T-helper 9 cell (primary cell): ENCODE data around the gene ZSCAN12.

Experiments
- DNase-seq: peaks from one replicate; pipeline ENCODE4 v3.0.0-alpha.2; 2020

ZSCAN12 gene

GRCh38 chr6:28353981-28354676 lies 45.4 kb downstream of the ZSCAN12 start:
- DNase-seq, result no peak

- DNase-seq, result no peak
Observed at GRCh38 chr6:28353356-28353755, 46.2 kb downstream of the ZSCAN12 start.

GRCh38 chr6:28351493-28351925 lies 48.0 kb downstream of the ZSCAN12 start:
- DNase-seq, result no peak

GRCh38 chr6:28351087-28351486 lies 48.5 kb downstream of the ZSCAN12 start:
- no peak for DNase-seq

GRCh38 chr6:28349892-28350737 lies 49.4 kb downstream of the ZSCAN12 start, which contains the start of gene ZKSCAN3:
TSS of gene ZKSCAN3 (plus strand) at chr6:28349947. CDS start at chr6:28359587, 9,640 bp downstream.
- DNase-seq, result peak; percentile 63

DNA sequence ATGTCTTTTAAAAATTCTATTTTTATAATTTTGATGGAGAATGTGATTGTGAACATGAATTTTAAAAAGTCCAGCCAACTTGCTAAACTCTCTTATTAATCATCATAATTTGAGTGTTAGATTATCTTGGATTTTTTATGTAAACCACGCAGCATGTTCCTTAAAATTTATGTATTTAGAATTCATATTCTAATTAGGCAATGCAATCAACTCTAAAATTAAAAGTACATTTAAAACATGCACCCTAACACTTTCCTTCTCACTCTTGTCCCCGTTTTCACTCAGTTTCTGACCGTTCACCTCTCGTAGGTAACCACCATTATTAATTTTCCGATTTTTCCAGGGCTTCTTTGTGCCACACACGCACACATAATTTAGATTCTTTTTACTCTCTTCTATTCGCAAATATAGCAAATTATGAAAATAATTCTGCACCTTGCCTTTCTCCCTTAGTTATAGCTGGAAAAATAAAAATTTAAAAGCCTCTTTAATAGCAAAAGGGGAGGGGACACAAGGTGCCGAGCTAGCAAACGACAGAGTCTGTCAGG lies 50.1 kb downstream of the ZSCAN12 start:
- DNase-seq, result no peak

DNA sequence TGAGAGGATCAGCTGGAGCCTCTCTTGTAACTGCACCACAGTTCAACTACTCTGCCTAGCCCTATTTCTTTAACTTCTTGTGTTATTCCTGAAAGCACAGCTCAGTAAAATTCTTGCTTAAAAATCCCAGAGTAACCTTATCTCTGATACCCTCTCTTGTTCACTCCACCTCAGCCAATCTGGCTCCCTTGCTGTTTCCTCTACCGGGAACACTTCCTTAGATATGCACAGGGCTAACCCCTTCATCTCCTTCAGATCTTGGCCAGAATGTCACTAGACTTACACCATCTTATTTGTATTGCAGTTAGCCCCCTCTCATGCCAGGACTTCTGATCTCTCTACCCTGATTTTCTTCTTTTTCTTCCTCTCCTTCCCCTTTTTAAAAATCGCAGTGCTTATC lies 52.4 kb downstream of the ZSCAN12 start:
- no peak for DNase-seq

DNA sequence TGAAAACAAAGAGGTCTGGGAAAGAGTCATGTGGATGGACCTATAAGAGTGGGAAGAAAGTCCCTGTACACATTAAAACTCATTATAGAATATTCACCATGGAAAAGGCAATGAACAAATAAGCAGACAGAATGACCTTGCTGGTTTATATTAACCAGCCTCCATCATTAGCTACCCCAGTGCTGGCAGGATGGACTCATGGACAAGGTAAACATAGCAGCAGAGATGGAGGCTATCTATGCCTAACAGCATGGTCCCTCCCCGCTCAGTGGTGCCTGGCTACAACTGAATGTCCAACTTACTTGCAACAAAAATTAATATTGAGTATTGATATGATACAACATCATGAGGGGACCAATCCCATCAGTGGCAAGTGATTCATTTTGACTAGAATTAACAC lies 54.3 kb downstream of the ZSCAN12 start:
- DNase-seq, result no peak

DNA sequence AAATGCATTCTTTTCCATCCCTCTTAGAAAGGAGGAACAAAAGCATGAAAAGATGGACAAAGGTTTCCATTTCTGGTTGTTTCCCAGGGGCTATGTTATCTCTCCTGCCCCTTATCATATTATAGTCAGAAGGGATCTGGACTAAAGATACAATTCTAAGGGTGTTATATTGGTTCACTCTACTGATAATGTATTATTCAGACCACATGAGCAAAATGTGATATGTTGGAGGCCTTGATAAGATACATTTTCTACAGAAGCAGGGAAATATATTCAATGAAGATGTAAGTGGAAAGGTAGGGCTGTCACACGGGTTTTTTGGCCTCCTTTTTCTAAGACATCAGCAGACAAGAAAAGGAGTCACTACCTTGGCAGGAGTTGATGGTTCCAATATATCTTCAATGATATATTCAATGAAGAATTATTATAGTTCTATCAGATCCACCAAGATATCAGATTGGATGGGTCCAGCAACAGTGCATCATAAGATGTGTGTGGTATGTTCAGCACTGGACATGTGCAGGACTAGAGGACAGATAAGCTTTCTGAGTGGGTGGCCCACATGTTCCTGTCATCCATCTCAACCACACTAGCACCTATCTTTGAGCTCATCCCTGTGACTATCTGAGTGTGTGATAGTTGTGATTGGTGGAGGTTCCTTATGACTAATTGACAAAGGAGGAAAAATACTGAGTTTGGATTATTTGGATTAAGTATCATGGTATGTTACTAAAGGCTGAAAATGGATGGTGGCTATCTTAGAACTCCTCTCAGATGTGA lies 55.5 kb downstream of the ZSCAN12 start:
- no peak for DNase-seq

DNA sequence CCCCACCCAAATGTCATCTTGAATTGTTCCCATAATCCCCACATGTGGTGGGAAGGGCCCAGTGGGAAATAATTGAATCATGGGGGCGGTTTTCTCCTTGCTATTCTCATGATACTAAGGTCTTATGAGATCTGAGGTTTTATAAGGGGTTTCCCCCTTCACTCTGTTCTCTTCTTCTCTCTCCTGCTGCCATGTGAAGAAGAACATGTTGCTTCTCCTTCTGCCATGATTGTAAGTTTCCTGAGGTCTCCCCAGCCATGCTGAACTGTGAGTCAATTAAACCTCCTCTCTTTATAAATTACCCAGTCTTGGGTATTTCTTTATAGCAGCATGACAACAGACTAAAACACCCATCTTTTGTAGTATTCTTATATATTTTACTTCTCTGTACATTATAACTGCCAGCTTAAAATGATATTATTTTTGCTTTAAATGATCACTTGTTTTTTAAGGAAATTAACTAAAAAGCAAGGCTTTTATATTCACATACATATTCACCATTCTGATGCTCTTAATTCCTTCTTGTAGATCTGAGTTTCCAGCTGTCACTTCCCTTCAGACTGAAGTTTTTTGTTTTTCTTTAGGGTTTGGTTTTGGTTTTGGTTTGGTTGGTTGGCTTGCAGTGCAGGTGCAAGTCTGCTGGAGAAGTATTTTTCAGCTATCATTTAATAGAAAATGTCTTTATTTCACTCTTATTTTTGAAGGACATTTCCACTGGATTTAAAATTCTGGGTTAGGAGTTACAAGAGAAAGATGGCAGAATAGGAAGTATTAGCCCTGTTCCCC lies 59.0 kb downstream of the ZSCAN12 start:
- no peak for DNase-seq

DNA sequence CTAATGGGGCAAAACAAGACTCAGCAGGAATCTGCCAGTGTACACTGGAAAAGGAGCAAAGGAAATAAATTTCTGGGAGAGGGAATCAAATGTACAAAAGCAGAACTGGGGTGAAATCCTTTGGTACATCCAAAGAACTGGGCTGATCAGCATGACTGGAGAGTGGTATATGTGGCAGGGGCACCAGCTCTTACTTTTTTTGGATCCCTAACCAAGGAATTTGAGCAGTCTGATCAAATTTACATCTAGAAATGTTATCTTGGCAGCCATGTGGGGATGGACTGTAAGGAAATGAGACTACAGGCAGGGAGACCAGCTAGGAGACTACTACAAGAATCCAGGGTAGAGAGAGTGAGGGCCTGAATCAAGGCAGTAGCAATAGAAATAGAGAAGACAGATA lies 62.4 kb downstream of the ZSCAN12 start:
- DNase-seq, result no peak

DNA sequence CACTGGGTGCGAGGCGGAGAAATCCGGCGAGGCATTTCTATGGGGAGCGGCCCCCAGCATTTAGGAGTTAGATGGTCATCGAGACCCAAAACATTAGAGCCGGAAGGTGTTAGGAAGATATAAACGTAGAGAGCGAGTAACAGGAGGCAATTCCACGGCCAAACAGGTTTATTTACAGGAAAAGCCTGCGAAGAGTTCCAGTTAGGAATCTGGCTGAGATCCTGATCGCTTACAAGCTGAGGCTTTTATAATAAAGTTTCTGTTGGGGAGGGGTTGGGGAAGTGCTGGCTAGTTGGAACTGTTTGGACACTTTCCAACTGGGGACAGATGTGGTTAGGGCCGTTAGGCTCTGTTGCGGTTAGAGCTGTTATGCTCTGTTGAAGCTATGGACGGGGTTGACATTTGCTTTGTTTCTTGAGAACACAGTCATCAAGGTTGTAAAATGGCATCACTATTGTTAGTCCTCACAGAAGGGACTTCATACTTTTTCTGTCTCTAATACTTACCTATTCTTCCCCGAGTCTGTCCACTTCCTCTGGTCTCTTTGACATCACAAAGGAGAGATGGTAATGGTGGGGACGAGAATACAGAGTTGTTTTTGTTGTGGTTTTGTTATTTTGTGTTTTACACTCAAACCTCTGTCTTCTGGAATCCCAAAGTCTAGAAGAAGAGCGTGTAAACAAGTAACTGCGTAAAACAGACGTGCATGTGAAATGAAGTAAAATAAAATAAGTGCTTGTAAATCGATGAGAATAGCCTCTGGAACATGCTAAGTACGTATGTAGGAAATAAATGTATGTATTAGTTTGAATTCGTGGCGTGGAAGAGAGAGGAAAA lies 63.0 kb downstream of the ZSCAN12 start:
- DNase-seq, result no peak

- DNase-seq, result peak; percentile 68
Observed at GRCh38 chr6:28335564-28336283, 63.8 kb downstream of the ZSCAN12 start, which contains the start of gene ZSCAN31. TSS of gene ZSCAN31 (minus strand) at chr6:28336148. CDS start at chr6:28329683, 6,465 bp downstream.

DNA sequence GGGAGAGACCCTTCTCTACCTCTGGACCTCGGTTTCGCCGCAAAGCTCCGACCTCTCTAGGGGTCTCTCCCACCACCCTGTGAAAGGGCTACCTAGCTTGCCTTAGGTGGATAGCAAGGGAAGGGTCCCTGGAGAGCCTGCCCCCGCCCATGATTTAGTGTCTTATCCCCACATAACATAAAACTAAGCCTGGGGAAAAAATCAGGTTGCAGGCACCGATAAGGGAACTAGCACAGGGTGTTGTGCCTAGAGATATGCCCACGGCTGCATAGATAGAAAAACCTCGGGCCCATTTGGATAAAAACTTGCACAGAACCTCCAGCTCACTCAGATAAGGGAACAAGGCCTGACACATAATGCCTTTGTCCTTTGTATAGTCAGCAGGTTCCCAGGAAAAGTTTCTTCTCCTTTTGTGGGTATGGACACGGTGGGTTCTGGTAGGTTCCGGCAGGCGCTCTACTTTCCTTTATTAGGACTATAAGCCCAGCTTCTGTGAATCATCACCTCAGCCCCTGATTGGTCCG lies 64.4 kb downstream of the ZSCAN12 start:
- no peak for DNase-seq

GRCh38 chr6:28334286-28335039 lies 65.1 kb downstream of the ZSCAN12 start:
- DNase-seq, result no peak

- no peak for DNase-seq
Observed at GRCh38 chr6:28333599-28334018, 65.9 kb downstream of the ZSCAN12 start.

DNA sequence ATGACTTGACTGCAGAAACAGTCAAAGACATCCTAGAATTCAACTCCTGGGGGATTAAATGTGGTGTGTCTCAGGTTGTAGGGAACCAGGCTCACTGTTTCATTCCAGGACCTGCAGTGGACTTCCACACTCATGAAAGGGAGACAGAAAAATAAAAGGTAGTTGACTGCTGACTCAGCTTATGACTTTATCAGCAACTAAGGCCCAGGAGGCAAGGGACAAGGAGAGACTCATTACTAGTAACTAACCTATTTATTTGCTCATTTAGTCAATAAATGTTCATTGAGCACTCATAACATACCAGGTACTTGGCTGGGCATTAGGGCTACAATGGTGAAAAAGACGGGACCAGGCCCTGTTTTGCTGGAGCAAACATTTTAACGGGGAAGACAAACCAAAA lies 66.5 kb downstream of the ZSCAN12 start:
- DNase-seq, result no peak

GRCh38 chr6:28330041-28330440 lies 69.5 kb downstream of the ZSCAN12 start:
- DNase-seq, result no peak
